BLaER1 (cell line): ENCODE results near the gene BAG5.

ENCODE experiments used
- H3K27ac ChIP-seq: shearing (Covaris generic); formaldehyde crosslinking; 2 replicates; pipeline ENCODE4 v1.8.1; 2022
- H3K27me3 ChIP-seq: shearing (Covaris generic); formaldehyde crosslinking; 2 replicates; pipeline ENCODE4 v1.8.1; 2022
- H3K36me3 ChIP-seq: shearing (Covaris generic); formaldehyde crosslinking; 2 replicates; pipeline ENCODE4 v1.8.1; 2022
- H3K4me1 ChIP-seq: shearing (Covaris generic); formaldehyde crosslinking; 2 replicates; pipeline ENCODE4 v1.8.1; 2022
- H3K4me2 ChIP-seq: shearing (Covaris generic); formaldehyde crosslinking; 2 replicates; pipeline ENCODE4 v1.8.1; 2022
- H3K4me3 ChIP-seq: shearing (Covaris generic); formaldehyde crosslinking; 2 replicates; pipeline ENCODE4 v1.8.1; 2022
- H3K9ac ChIP-seq: shearing (Covaris generic); formaldehyde crosslinking; 2 replicates; pipeline ENCODE4 v1.8.1; 2022
- H3K9me3 ChIP-seq: shearing (Covaris generic); formaldehyde crosslinking; 2 replicates; pipeline ENCODE4 v1.8.1; 2022
- H4K20me1 ChIP-seq: shearing (Covaris generic); formaldehyde crosslinking; 2 replicates; pipeline ENCODE4 v1.8.1; 2022
- Cebpa-rat ChIP-seq: shearing (Covaris generic); IDR thresholded peaks from 2 replicates; pipeline ENCODE4 v1.8.1; 2022

The BAG5 gene

DNA sequence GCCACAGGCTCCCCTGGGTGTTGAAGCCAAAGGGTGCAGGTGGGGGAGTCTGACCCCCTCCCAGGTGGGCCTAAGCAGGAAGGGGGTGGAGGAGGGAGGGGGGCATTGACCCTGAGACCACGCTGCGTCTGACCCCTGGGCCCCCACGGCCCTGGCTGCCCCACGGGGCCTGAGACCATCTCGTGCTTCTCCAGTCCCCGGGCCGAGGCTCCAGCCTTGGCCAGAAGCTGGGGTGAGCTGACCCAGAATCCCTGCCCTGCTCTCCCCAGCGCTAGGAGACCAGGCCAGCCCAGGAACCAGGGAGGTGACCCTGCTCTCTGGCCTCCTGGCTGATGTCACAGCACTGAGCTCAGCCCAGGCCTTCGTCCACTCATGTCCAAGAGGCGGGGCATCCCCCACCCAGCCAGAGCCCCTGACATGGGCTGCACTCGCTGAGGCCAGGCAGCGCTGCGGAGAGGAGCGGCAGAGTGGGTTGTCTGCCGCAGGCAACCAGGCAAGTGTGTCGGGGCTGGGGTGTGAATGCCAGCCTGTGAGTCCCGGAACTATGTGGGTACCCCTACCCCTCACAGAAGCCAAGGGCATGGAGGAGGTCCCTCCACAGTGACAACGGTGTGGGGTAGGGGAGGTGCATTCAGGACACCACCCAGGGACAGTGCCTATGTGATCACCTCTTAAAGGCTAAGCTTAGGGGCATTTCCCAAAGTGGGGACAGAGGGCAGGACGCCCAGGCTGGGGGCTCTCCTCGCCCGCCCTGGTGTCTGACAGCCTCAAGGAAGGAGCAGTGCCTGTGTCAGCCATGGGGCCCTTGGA, 27.2 kb downstream of the BAG5 start:
- no peaks in the 10 kb centered on the region for H3K9me3 ChIP-seq
- no peak for TF ChIP-seq Cebpa-rat
- H3K4me1 ChIP-seq: peaks cover 40% of the 10 kb centered on the region
- H4K20me1 ChIP-seq: peaks cover 77% of the 10 kb centered on the region
- no peak overlapping the region for H3K27ac ChIP-seq
- H3K4me3 ChIP-seq: no peak overlapping the region
- H3K9ac ChIP-seq: no peak overlapping the region
- H3K36me3 ChIP-seq: peaks cover 69% of the 10 kb centered on the region
- no peak overlapping the region for H3K4me2 ChIP-seq
- no peaks in the 10 kb centered on the region for H3K27me3 ChIP-seq

DNA sequence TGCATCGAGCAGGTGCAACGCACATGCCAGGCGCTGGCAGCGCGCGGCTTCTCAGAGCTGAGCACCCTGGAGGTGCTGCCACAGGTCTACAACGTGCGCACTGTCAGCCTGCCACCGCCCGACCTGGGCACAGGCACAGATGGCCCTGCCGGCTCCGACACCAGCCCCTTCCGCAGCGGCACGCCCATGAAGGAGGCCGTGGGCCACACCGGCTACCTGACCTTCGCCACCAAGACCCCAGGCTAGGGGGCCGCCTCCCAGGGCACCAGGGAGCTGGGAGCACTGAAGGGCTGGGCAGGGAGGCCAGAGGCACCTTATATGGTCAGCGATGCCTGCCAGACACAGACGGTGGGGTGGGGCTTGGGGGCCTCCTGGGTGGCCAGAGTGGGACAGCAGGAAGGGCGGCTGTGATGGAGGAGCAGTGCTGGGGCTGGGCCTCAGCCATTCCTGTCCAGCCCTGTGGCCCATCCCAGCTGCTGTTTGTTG, 27.8 kb downstream of the BAG5 start:
- Histone ChIP-seq H3K36me3 (peaks cover 74% of the 10 kb centered on the region), H3K27ac (no peak overlapping the region), H3K4me2 (no peak overlapping the region), H3K9me3 (no peaks in the 10 kb centered on the region), H3K4me3 (no peak overlapping the region), H4K20me1 (peaks cover 83% of the 10 kb centered on the region), H3K9ac (no peak overlapping the region), H3K4me1 (peaks cover 40% of the 10 kb centered on the region), H3K27me3 (no peaks in the 10 kb centered on the region)
- no peak for TF ChIP-seq Cebpa-rat

DNA sequence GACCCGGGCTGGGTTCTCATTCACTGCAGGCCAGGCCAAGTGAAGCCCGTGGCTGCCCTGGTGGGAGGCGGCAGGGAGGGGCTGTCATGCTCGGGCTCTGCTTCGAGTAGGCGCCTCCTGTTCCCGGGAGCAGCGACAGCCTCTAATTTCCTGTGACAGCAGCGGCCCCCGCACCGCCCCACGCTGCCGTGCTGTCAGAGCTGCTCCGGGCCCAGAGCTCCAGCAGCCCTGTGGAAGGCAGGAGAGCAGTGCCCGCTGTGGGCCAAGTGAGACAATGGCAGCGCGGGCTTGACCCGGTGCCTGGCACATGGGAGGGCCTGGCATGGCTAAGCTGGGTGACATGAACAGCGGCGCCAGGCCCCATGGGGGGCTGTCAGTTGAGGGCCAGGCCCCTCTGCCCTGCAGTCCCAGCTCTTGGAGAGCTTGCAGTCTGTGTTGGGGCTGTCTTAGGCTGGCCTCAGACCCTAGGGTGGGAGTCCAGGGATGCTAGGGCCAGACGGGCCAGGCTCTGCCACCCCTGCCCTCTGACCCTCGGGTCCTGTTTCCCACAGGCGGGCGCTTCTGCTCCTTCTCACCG, 28.4 kb downstream of the BAG5 start:
- Histone ChIP-seq H3K4me2 (no peak overlapping the region), H3K27me3 (no peaks in the 10 kb centered on the region), H3K27ac (no peak overlapping the region), H3K36me3 (peaks cover 74% of the 10 kb centered on the region), H3K9me3 (no peaks in the 10 kb centered on the region), H3K4me3 (no peak overlapping the region), H3K9ac (no peak overlapping the region), H3K4me1 (peaks cover 38% of the 10 kb centered on the region), H4K20me1 (peaks cover 87% of the 10 kb centered on the region)
- no peak for TF ChIP-seq Cebpa-rat

DNA sequence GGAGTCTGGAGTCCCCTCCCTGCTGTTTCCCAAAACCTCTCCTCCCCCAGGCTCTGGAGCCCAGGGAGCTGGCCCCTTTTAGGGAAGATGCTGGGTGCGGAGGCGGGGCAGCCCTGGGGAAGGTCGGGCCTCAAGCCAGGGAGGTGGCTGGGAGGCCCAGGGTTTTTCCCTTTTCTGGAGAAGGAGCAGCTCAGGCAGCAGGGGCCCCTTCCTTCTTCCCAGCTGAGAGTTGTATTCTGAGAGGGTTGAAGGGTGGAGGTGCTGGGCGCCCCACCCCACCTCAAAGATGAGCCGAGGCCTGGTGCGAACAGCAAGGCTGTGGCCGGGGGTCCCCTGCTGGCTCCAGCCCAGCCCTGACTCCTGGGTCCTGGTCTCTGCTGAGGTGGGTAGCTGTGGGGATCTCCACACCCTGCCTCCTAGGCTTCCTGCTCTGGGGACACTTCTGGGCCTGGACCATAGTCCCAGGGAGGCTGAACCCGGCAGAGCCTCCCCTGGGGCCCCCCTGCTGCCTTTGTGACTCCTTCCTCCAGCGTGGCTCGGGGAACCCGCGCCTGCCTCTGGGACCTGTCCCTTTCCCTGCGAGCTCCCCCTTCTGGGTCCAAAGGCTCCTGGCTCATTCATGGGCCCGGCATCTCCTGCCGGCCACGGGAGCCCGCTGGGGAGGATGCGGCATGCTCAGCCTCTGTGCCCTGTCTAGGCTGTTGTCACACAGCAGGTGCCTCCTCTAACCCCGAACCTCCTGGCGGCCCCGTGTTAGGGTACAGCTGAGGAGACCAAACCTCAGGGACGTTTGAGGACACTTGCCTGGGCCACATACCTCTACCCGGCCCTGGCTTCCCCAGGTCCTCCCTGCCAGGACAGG, 29.1 kb downstream of the BAG5 start:
- H3K4me3 ChIP-seq: no peak overlapping the region
- H3K4me2 ChIP-seq: no peak overlapping the region
- peaks cover 35% of the 10 kb centered on the region for H3K4me1 ChIP-seq
- no peaks in the 10 kb centered on the region for H3K27me3 ChIP-seq
- H3K36me3 ChIP-seq: peaks cover 74% of the 10 kb centered on the region
- H3K9me3 ChIP-seq: no peaks in the 10 kb centered on the region
- no peak for TF ChIP-seq Cebpa-rat
- no peak overlapping the region for H3K27ac ChIP-seq
- peaks cover 87% of the 10 kb centered on the region for H4K20me1 ChIP-seq
- H3K9ac ChIP-seq: no peak overlapping the region

DNA sequence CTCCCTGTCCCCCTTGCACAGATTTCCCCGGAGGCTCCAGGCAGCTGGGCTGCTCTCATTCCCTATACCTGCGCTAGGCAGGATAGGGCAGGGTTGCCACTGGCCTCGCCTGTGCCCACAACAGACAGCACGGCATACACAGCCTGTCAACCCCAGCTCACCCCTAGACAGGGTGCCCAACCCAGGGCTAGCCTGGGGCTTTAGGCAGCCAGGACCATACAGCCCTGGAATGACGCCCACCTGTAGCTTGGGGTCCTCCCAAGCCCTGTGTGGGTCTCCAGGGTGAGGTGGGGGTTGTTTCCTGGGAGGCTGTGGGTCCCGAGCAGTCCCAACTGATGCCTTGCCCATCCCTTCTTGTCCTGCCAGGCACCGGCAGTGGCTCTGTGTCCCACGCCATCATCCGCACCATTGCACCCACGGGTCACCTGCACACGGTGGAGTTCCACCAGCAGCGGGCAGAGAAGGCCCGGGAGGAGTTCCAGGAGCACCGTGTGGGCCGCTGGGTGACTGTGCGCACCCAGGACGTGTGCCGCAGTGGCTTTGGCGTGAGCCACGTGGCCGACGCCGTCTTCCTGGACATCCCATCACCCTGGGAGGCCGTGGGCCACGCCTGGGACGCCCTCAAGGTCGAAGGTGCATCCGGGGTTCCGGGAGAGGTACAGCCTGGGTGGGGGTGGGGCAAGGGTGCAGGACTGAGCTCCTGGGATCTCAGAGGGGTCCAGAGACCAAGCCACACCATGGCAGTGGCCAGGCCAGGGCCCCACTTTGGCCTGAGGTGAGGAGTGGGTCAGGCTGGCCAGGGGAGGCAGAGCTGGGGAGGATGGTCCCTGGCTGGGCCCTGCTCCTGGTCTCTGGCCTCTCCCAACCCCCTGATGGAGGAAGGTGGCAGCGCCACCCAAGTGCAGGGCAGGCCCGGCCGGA, 30.0 kb downstream of the BAG5 start:
- Histone ChIP-seq H3K27ac (no peak overlapping the region), H3K4me1 (peaks cover 39% of the 10 kb centered on the region), H3K9ac (no peak overlapping the region), H3K9me3 (no peaks in the 10 kb centered on the region), H3K4me3 (no peak overlapping the region), H3K36me3 (peaks cover 74% of the 10 kb centered on the region), H4K20me1 (peaks cover 82% of the 10 kb centered on the region), H3K27me3 (no peaks in the 10 kb centered on the region), H3K4me2 (no peak overlapping the region)
- no peak for TF ChIP-seq Cebpa-rat

DNA sequence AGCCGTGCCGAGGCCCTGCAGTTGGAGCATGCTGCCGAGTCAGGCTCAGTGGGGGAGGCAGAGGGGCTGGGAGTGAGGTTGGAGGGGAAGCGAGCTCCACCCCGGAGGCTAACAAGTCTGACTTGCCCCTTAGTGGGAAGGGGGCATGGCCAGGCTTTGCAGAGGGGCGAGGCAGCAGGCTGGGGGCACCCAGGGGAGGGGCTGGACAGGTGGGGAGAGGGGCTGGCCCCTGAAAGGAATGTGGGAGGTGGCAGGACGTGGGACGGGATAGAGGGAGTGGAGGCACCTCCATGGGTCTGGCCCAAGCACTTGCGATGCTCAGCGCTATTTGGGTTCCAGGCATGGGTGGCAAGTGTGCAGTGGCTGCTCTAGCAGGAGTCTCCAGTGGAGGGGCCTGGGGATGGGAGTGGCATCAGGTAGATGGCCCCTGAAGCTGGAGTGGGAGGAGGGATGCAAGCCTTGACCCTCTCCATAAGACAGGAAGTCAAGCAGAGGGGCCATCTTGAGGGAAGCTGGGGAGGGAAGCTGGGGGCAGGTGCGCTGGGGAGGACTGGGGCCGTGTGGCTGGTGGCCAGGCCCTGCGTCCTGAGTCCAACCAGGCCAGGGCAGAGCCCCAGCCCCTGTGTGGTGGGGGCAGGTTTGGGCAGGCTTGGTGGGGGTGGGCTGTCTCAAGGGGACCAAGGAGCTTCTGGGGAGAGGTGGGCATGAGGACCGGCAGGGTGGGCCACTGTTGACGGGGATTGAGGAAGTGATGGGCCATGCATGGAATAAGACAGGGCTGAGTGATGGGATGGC, 30.8 kb downstream of the BAG5 start:
- H4K20me1 ChIP-seq: peaks cover 74% of the 10 kb centered on the region

DNA sequence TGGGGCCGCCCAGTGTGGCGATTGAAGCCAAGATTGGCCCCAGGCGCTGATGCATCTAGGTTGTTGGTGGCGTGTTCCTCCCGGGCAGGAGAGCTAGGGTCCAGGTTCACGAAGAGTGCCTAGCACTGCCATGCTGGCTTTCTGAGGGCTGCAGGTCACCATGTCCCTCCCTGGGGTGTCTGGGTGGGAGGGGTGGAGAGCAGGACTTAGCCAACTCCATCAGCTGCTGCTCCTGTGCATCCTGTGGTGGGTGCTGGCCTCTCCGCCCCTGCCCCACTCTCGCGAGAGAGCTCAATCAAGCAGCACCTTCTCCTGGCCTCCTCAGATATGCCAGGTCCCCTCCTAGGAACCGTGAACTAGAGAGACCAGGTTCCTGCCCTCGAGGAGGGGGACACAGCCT, 31.6 kb downstream of the BAG5 start:
- peak overlapping the region; percentile 97 for H3K4me2 ChIP-seq
- TF ChIP-seq Cebpa-rat: no peak
- peaks cover 5% of the 10 kb centered on the region; the same call in 1 of the 2 replicates for H3K27me3 ChIP-seq
- H3K4me3 ChIP-seq: no peak overlapping the region
- H3K27ac ChIP-seq: no peak overlapping the region
- H4K20me1 ChIP-seq: peaks cover 66% of the 10 kb centered on the region
- no peak overlapping the region for H3K9ac ChIP-seq
- no peaks in the 10 kb centered on the region for H3K9me3 ChIP-seq
- H3K4me1 ChIP-seq: peaks cover 53% of the 10 kb centered on the region
- peaks cover 60% of the 10 kb centered on the region for H3K36me3 ChIP-seq

More for the DNA sequence above, 30.8 kb downstream of the BAG5 start:
- TF ChIP-seq Cebpa-rat: no peak
- H3K27me3 ChIP-seq: peaks cover 2% of the 10 kb centered on the region; the same call in 1 of the 2 replicates
- peaks cover 67% of the 10 kb centered on the region for H3K36me3 ChIP-seq
- peak overlapping the region; percentile 97; the same call in 1 of the 2 replicates for H3K4me2 ChIP-seq
- H3K4me1 ChIP-seq: peaks cover 48% of the 10 kb centered on the region
- no peak overlapping the region for H3K4me3 ChIP-seq
- H3K9ac ChIP-seq: no peak overlapping the region
- no peaks in the 10 kb centered on the region for H3K9me3 ChIP-seq
- H3K27ac ChIP-seq: no peak overlapping the region

DNA sequence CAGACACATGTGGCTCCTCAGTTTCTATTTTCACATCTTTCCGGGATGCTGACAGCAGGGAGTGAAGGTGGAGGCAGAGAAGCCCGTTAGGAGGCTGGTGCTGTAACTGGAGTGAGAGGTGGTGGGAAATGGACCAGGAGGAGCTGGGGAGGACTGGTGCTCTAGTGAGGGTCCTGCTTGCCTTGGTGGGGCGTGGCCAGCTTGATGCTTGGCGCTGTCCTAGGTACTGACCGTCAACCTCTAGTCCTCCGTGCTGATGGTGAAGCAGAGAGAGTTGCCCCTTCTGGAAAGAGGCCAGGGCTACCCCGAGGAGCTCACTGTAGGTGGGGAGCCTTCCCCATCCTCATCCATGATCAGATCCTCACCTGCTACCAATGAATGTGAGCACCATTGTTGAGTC, 32.1 kb downstream of the BAG5 start:
- Histone ChIP-seq H3K36me3 (peaks cover 55% of the 10 kb centered on the region), H3K27me3 (peaks cover 5% of the 10 kb centered on the region; the same call in 1 of the 2 replicates), H3K9me3 (no peaks in the 10 kb centered on the region), H3K4me2 (peak overlapping the region; percentile 97), H3K9ac (peak overlapping the region; percentile 94; the same call in 1 of the 2 replicates), H3K27ac (no peak overlapping the region), H3K4me1 (peaks cover 53% of the 10 kb centered on the region), H4K20me1 (peaks cover 61% of the 10 kb centered on the region), H3K4me3 (peak overlapping the region; percentile 97)
- no peak for TF ChIP-seq Cebpa-rat
